PC-9 (cell line): ENCODE data around the gene PDE7B.

ENCODE experiments used
- CTCF ChIP-seq: fragments of 200-600 bp; sonication (generic); conservative IDR thresholded peaks from 2 replicates; pipeline ENCODE4 v1.6.1; 2017; ENCODE audit warnings: mixed run types, antibody characterized with exemption, mild to moderate bottlenecking, moderate library complexity
- EZH2 ChIP-seq: fragments of 200-600 bp; sonication (generic); IDR thresholded peaks from 2 replicates; pipeline ENCODE4 v1.8.0; 2017; ENCODE audit warnings: antibody characterized with exemption, low read depth

- no peak for TF ChIP-seq CTCF
- no peak for TF ChIP-seq EZH2
These were observed 286.4 kb downstream of the PDE7B start for GRCh38 chr6:136137739-136138402.
